ENCODE data around the gene PRRG2.

- no peak for TF ChIP-seq ELF4 (IDR thresholded peaks at IDR 0.05)
- TF ChIP-seq L3MBTL2 (conservative IDR thresholded peaks at IDR 0.05), result no peak
- TF ChIP-seq BHLHE40 (IDR thresholded peaks at IDR 0.05; ENCODE audit: borderline replicate concordance), result no peak
- TF ChIP-seq SP1 (IDR thresholded peaks at IDR 0.05), result no peak
- TF ChIP-seq HDGF (IDR thresholded peaks at IDR 0.05; ENCODE audit: borderline replicate concordance), result no peak
- TF ChIP-seq ARNT (IDR thresholded peaks at IDR 0.05), result no peak
- TF ChIP-seq FOXA1 (IDR thresholded peaks at IDR 0.05), result no peak
- no peak for TF ChIP-seq CTBP1 (IDR thresholded peaks at IDR 0.05; ENCODE audit: borderline replicate concordance)
- no peak for TF ChIP-seq NFRKB (IDR thresholded peaks at IDR 0.05)
- no peak for TF ChIP-seq ZNF384 (IDR thresholded peaks at IDR 0.05)
- TF ChIP-seq TARDBP (IDR thresholded peaks at IDR 0.05), result no peak
Measured at GRCh38 chr19:49565261-49565660, 15.9 kb upstream of the PRRG2 start.

Data from HEK293T (cell line).